ENCODE results near the gene HOXD3.

The HOXD3 gene

GRCh38 chr2:176127774-176128072, 29.4 kb upstream of the HOXD3 start:
- no peak for DNase-seq (ENCODE audit: insufficient read length, low spot score)
- no peak for FAIRE-seq
- no peak for TF ChIP-seq CTCF (IDR thresholded peaks at IDR 0.05; ENCODE audit: insufficient read depth, missing control alignments)

- no peak for TF ChIP-seq CTCF (IDR thresholded peaks at IDR 0.05; ENCODE audit: insufficient read depth, missing control alignments)
- no peak for DNase-seq (ENCODE audit: insufficient read length, low spot score)
- FAIRE-seq: no peak
Observed at GRCh38 chr2:176128172-176128981, 28.7 kb upstream of the HOXD3 start.

GRCh38 chr2:176128982-176129796, 27.9 kb upstream of the HOXD3 start, which contains the start of gene HOXD8:
Gene HOXD8 (plus strand): TSS chr2:176129705. CDS start chr2:176130367, 662 bp downstream.
- FAIRE-seq (no peak), DNase-seq (ENCODE audit: insufficient read length, low spot score) (no peak)
- TF ChIP-seq CTCF (IDR thresholded peaks at IDR 0.05; ENCODE audit: insufficient read depth, missing control alignments): no peak

GRCh38 chr2:176129813-176130146, 27.3 kb upstream of the HOXD3 start:
- no peak for TF ChIP-seq CTCF (IDR thresholded peaks at IDR 0.05; ENCODE audit: insufficient read depth, missing control alignments)
- no peak for FAIRE-seq
- no peak for DNase-seq (ENCODE audit: insufficient read length, low spot score)

- DNase-seq (ENCODE audit: insufficient read length, low spot score): no peak
- FAIRE-seq: no peak
- TF ChIP-seq CTCF (IDR thresholded peaks at IDR 0.05; ENCODE audit: insufficient read depth, missing control alignments): no peak
Observed at GRCh38 chr2:176130147-176130956, 26.8 kb upstream of the HOXD3 start.

- DNase-seq (ENCODE audit: insufficient read length, low spot score) (no peak), FAIRE-seq (no peak)
- no peak for TF ChIP-seq CTCF (IDR thresholded peaks at IDR 0.05; ENCODE audit: insufficient read depth, missing control alignments)
Observed at GRCh38 chr2:176130957-176131847, 25.9 kb upstream of the HOXD3 start.
